Non-pigmented ciliary epithelial cell (primary cell): ENCODE results near the gene RARA.

Experiments
- DNase-seq: peaks from one replicate; pipeline ENCODE4 v3.0.0-alpha.2; 2010; ENCODE audit warnings: low read depth

The RARA gene

GRCh38 chr17:40309031-40309948, at the start of gene RARA:
Gene RARA, plus strand, starts transcription at chr17:40309180. Its CDS starts 22,039 bp downstream, at chr17:40331219.
- no peak for DNase-seq

- DNase-seq, result no peak
Observed at GRCh38 chr17:40259505-40259904, 49.5 kb upstream of the RARA start.

- no peak for DNase-seq
Observed at GRCh38 chr17:40260528-40260927, 48.5 kb upstream of the RARA start.

- no peak for DNase-seq
Observed at GRCh38 chr17:40264458-40265185, 44.4 kb upstream of the RARA start.

- DNase-seq, result no peak
Observed at GRCh38 chr17:40265337-40265736, 43.6 kb upstream of the RARA start.

GRCh38 chr17:40266882-40267281, 42.1 kb upstream of the RARA start:
- no peak for DNase-seq

- no peak for DNase-seq
Observed at GRCh38 chr17:40268141-40268712, 40.8 kb upstream of the RARA start.

- DNase-seq, result no peak
Observed at GRCh38 chr17:40278414-40278813, 30.6 kb upstream of the RARA start.

- no peak for DNase-seq
Observed at GRCh38 chr17:40279402-40279801, 29.6 kb upstream of the RARA start.

- no peak for DNase-seq
Observed at GRCh38 chr17:40281663-40282062, 27.3 kb upstream of the RARA start.

GRCh38 chr17:40283662-40284061, 25.3 kb upstream of the RARA start:
- peak; percentile 89 for DNase-seq

GRCh38 chr17:40284085-40284713, 24.8 kb upstream of the RARA start:
- DNase-seq, result peak; percentile 70

GRCh38 chr17:40286473-40286872, 22.5 kb upstream of the RARA start:
- DNase-seq, result no peak

- DNase-seq, result no peak
Observed at GRCh38 chr17:40287159-40287493, 21.9 kb upstream of the RARA start.

- DNase-seq, result peak; percentile 93
Observed at GRCh38 chr17:40287494-40288369, 21.2 kb upstream of the RARA start, which contains the start of gene CDC6. Gene CDC6, plus strand, starts transcription at chr17:40287879. Its CDS starts 1,542 bp downstream, at chr17:40289421.

GRCh38 chr17:40290629-40291280, 18.2 kb upstream of the RARA start:
- peak; percentile 89 for DNase-seq

- DNase-seq, result no peak
Observed at GRCh38 chr17:40291281-40291664, 17.7 kb upstream of the RARA start.

GRCh38 chr17:40293363-40293762, 15.6 kb upstream of the RARA start:
- DNase-seq, result no peak

- DNase-seq, result no peak
Observed at GRCh38 chr17:40295488-40296436, 13.2 kb upstream of the RARA start.

GRCh38 chr17:40297511-40297910, 11.5 kb upstream of the RARA start:
- DNase-seq, result no peak
